Iris pigment epithelial cell (primary cell): ENCODE results near the gene EMP2.

Source experiments
- DNase-seq: peaks from one replicate; pipeline ENCODE4 v3.0.0-alpha.2; 2011; ENCODE audit warnings: low read depth

EMP2 gene

GRCh38 chr16:10490141-10490540, 90.3 kb downstream of the EMP2 start:
- DNase-seq: no peak

GRCh38 chr16:10485698-10486382, 94.6 kb downstream of the EMP2 start:
- no peak for DNase-seq

- DNase-seq: no peak
These were observed 95.2 kb downstream of the EMP2 start for GRCh38 chr16:10485159-10485558.

- DNase-seq: no peak
These were observed 100.2 kb downstream of the EMP2 start for GRCh38 chr16:10480151-10480550.
